ENCODE measurements around the gene CNGA4. TPM values are rescaled to one million over a fixed set of nuclear protein-coding genes. Genes with fewer than 3 reads are reported as not detected.

Gene CNGA4
- polyA plus RNA-seq, 3 donors = 0.69 TPM; not detected in 2

DNA sequence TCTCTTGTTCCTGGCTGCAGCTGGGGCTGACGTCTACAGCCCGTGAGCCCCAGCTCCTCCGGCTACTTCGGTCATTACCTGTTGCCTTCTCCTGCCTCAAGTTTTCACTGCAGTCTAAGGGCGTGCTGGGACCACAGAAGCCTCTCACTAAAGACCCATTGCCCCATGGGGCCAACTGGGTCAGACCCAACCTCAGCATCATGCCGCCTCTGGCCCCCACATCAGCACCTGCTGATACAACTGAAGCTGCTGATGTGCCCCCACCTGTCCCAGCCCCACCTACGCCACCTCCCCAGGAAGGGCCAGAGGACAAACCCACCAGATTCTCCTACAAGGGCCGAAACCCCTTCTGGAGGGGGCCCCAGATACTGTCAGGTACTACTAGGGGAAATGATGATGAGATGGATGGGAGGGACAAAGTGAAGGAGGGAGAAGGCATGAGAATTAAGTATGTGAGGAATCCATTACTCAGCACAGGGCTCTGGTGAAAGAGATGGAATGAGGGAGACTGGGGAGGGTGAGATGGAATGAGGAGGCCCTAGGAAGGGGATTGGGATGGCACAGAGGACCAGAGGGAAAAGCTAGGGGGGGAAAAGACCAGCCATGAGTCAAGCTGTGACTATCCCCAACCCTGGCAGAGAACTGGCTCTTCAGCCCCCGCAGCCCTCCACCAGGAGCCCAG is 28.5 kb upstream of the CNGA4 start:
- TF ChIP-seq, protein P1, sequence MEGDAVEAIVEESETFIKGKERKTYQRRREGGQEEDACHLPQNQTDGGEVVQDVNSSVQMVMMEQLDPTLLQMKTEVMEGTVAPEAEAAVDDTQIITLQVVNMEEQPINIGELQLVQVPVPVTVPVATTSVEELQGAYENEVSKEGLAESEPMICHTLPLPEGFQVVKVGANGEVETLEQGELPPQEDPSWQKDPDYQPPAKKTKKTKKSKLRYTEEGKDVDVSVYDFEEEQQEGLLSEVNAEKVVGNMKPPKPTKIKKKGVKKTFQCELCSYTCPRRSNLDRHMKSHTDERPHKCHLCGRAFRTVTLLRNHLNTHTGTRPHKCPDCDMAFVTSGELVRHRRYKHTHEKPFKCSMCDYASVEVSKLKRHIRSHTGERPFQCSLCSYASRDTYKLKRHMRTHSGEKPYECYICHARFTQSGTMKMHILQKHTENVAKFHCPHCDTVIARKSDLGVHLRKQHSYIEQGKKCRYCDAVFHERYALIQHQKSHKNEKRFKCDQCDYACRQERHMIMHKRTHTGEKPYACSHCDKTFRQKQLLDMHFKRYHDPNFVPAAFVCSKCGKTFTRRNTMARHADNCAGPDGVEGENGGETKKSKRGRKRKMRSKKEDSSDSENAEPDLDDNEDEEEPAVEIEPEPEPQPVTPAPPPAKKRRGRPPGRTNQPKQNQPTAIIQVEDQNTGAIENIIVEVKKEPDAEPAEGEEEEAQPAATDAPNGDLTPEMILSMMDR (IDR thresholded peaks at IDR 0.05) = no peak
- DNase-seq = no peak
- intact Hi-C loops (cut with micrococcal nuclease) = no loop called here
- Histone ChIP-seq H3K79me2 (ENCODE audit: insufficient read depth, low read length) (peaks cover 6% of the 10 kb centered on the region), H3K36me3 (replicated peaks in 1 of 2; ENCODE audit: control insufficient read depth in 1 of 2, insufficient read depth in 2 of 2, low read length in 2 of 2) (peaks cover 57 to 88% of the 10 kb centered on the region in 2 donors), H3K4me1 (ENCODE audit: control insufficient read depth in 1 of 2, insufficient read depth in 2 of 2, low read length in 2 of 2) (peaks cover 37 to 53% of the 10 kb centered on the region in 2 donors), H2AFZ (ENCODE audit: insufficient read depth, low read depth, low read length, poor library complexity, severe bottlenecking) (no peak overlapping the region), H3K27ac (ENCODE audit: low read depth in 1 of 2, low read length in 2 of 2) (no peak overlapping the region), H3K9me3 (replicated peaks in 1 of 2; ENCODE audit: control insufficient read depth in 1 of 2, insufficient read depth in 1 of 2, low read length in 2 of 2) (no peaks in the 10 kb centered on the region), H3K4me3 (replicated peaks in 1 of 3; ENCODE audit: low read depth in 2 of 3, low read length in 3 of 3) (no peak overlapping the region), H3K4me2 (replicated peaks; ENCODE audit: extremely low read depth, low read length, poor library complexity, severe bottlenecking) (no peak overlapping the region), H3K9ac (ENCODE audit: insufficient read depth, low read length, poor library complexity, severe bottlenecking) (no peak overlapping the region), H3K27me3 (ENCODE audit: control insufficient read depth in 2 of 2, insufficient read depth in 2 of 2, low read length in 2 of 2) (no peaks in the 10 kb centered on the region), H4K20me1 (ENCODE audit: insufficient read depth, low read length) (no peaks in the 10 kb centered on the region)
- Mint-ChIP-seq H3K4me1 (peaks cover 19% of the 10 kb centered on the region), H3K4me3 (no peak overlapping the region), H3K27ac (peak overlapping the region in 5 of 7 donors; percentile 15 to 54 (median 37)), H3K9me3 (no peaks in the 10 kb centered on the region), H3K27me3 (ENCODE audit: low read depth in 3 of 3) (no peaks in the 10 kb centered on the region), H3K36me3 (peaks cover 22 to 49% of the 10 kb centered on the region in 2 donors)
- WGBS (ENCODE audit: insufficient coverage) = 97% methylated on average over 7 of the region's 9 CpGs

DNA sequence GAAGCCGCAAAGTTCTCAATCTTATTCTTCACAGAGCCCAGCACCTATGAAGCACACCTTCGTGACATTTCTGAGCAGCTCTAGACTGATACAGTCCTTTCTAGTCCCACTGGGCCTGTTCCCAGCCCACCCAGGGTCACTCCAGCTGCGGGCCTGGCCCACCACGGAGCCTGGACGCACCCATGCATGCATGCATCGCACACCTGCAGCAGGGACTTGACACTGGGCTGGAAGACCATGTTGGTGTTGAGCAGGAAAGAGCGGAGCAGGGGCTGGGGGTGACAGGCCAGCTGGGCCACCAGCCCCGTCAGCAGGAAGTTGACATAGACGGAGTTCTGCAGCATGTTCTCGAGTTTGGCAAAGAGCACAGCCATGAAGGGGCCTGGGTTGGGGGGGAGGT is 24.4 kb upstream of the CNGA4 start:
- DNase-seq = no peak
- H3K27ac Mint-ChIP-seq = peak overlapping the region in 1 of 7 donors; percentile 71
- Histone ChIP-seq H3K4me3 (replicated peaks in 1 of 3; ENCODE audit: low read depth in 2 of 3, low read length in 3 of 3) (no peak overlapping the region), H3K4me2 (replicated peaks; ENCODE audit: extremely low read depth, low read length, poor library complexity, severe bottlenecking) (no peak overlapping the region), H3K36me3 (replicated peaks in 1 of 2; ENCODE audit: control insufficient read depth in 1 of 2, insufficient read depth in 2 of 2, low read length in 2 of 2) (peaks cover 82 to 90% of the 10 kb centered on the region in 2 donors), H3K9ac (ENCODE audit: insufficient read depth, low read length, poor library complexity, severe bottlenecking) (no peak overlapping the region), H3K9me3 (replicated peaks in 1 of 2; ENCODE audit: control insufficient read depth in 1 of 2, insufficient read depth in 1 of 2, low read length in 2 of 2) (no peaks in the 10 kb centered on the region), H3K27me3 (ENCODE audit: control insufficient read depth in 2 of 2, insufficient read depth in 2 of 2, low read length in 2 of 2) (no peaks in the 10 kb centered on the region), H2AFZ (ENCODE audit: insufficient read depth, low read depth, low read length, poor library complexity, severe bottlenecking) (no peak overlapping the region), H3K79me2 (ENCODE audit: insufficient read depth, low read length) (peaks cover 6% of the 10 kb centered on the region), H3K4me1 (ENCODE audit: control insufficient read depth in 1 of 2, insufficient read depth in 2 of 2, low read length in 2 of 2) (peaks cover 32 to 41% of the 10 kb centered on the region in 2 donors), H3K27ac (ENCODE audit: low read depth in 1 of 2, low read length in 2 of 2) (no peak overlapping the region), H4K20me1 (ENCODE audit: insufficient read depth, low read length) (peaks cover 7% of the 10 kb centered on the region)
- H3K9me3 Mint-ChIP-seq = no peaks in the 10 kb centered on the region
- intact Hi-C loops (cut with micrococcal nuclease) = no loop called here
- 100% methylated on average over 6 of the region's 10 CpGs for WGBS (ENCODE audit: insufficient coverage)
- H3K36me3 Mint-ChIP-seq = peaks cover 0 to 54% of the 10 kb centered on the region in 2 donors
- peaks cover 6% of the 10 kb centered on the region for H3K4me1 Mint-ChIP-seq
- H3K27me3 Mint-ChIP-seq (ENCODE audit: low read depth in 3 of 3) = peaks cover 0 to 3% (median 0%) of the 10 kb centered on the region in 3 donors
- no peak overlapping the region for H3K4me3 Mint-ChIP-seq
- TF ChIP-seq, protein P1 (IDR thresholded peaks at IDR 0.05) = no peak
